H9 (cell line): Measurements from ENCODE around the gene IGFLR1. TPM values are rescaled to one million over a fixed set of nuclear protein-coding genes. Genes with fewer than 3 reads are reported as not detected.

Source experiments
- DNase-seq: peaks from one replicate; pipeline ENCODE4 v3.0.0-alpha.2; 2017
- H2AFZ ChIP-seq: one replicate; pipeline ENCODE4 v1.6.1; 2013; ENCODE audit warnings: mild to moderate bottlenecking, low read length, control low read depth, moderate library complexity
- H2AK5ac ChIP-seq: 2 replicates; pipeline ENCODE4 v1.6.1; 2013; ENCODE audit warnings: low read length, control low read depth, mixed read lengths; ENCODE audit not compliant: insufficient read length
- H2BK120ac ChIP-seq: one replicate; pipeline ENCODE4 v1.6.1; 2013; ENCODE audit warnings: low read depth, mild to moderate bottlenecking, low read length, control low read depth, inconsistent platforms; ENCODE audit not compliant: poor library complexity, severe bottlenecking
- H2BK12ac ChIP-seq: 2 replicates; pipeline ENCODE4 v1.6.1; 2013; ENCODE audit warnings: low read length, control low read depth, mixed read lengths, low read depth; ENCODE audit not compliant: insufficient read length
- H2BK15ac ChIP-seq: 2 replicates; pipeline ENCODE4 v1.6.1; 2013; ENCODE audit warnings: low read depth, low read length, control low read depth
- H2BK20ac ChIP-seq: one replicate; pipeline ENCODE4 v1.6.1; 2013; ENCODE audit warnings: low read depth, mild to moderate bottlenecking, low read length, control low read depth, inconsistent platforms; ENCODE audit not compliant: poor library complexity, severe bottlenecking
- H2BK5ac ChIP-seq: 2 replicates; pipeline ENCODE4 v1.6.1; 2013; ENCODE audit warnings: low read length, control low read depth, mixed read lengths; ENCODE audit not compliant: insufficient read length
- H3K14ac ChIP-seq: 2 replicates; pipeline ENCODE4 v1.6.1; 2013; ENCODE audit warnings: low read length, control low read depth; ENCODE audit not compliant: insufficient read depth
- H3K18ac ChIP-seq: 2 replicates; pipeline ENCODE4 v1.6.1; 2013; ENCODE audit warnings: low read depth, mild to moderate bottlenecking, mixed read lengths, low read length, control low read depth; ENCODE audit not compliant: insufficient read length
- H3K23ac ChIP-seq: 2 replicates; pipeline ENCODE4 v1.6.1; 2013; ENCODE audit warnings: low read length, control low read depth, mixed read lengths, low read depth; ENCODE audit not compliant: insufficient read length
- H3K23me2 ChIP-seq: 2 replicates; pipeline ENCODE4 v1.6.1; 2013; ENCODE audit warnings: low read depth, mild to moderate bottlenecking, mixed read lengths, low read length, control low read depth; ENCODE audit not compliant: insufficient read length, poor library complexity, severe bottlenecking
- H3K27ac ChIP-seq: 2 replicates; pipeline ENCODE4 v1.5.1; 2013; ENCODE audit warnings: low read length, control low read depth, mixed read lengths, low read depth; ENCODE audit not compliant: insufficient read length
- H3K27me3 ChIP-seq: 2 replicates; pipeline ENCODE4 v1.6.1; 2013; ENCODE audit warnings: low read length, control low read depth, inconsistent platforms; ENCODE audit not compliant: insufficient read depth
- H3K4ac ChIP-seq: 2 replicates; pipeline ENCODE4 v1.6.1; 2013; ENCODE audit warnings: low read depth, mild to moderate bottlenecking, control low read depth, inconsistent platforms, low read length, moderate library complexity
- H3K4me1 ChIP-seq: 2 replicates; pipeline ENCODE4 v1.6.1; 2013; ENCODE audit warnings: low read length, control low read depth, inconsistent platforms; ENCODE audit not compliant: insufficient read depth
- H3K4me2 ChIP-seq: 2 replicates; pipeline ENCODE4 v1.6.1; 2013; ENCODE audit warnings: low read length, control low read depth, mixed read lengths; ENCODE audit not compliant: insufficient read length, insufficient read depth
- H3K56ac ChIP-seq: 2 replicates; pipeline ENCODE4 v1.6.1; 2013; ENCODE audit warnings: low read depth, mild to moderate bottlenecking, mixed read lengths, low read length, control low read depth; ENCODE audit not compliant: insufficient read length
- H3K79me1 ChIP-seq: 2 replicates; pipeline ENCODE4 v1.6.1; 2013; ENCODE audit warnings: low read depth, mild to moderate bottlenecking, moderate library complexity, low read length, control low read depth, inconsistent platforms; ENCODE audit not compliant: insufficient read depth, poor library complexity, severe bottlenecking
- H3K79me2 ChIP-seq: 2 replicates; pipeline ENCODE4 v1.6.1; 2013; ENCODE audit warnings: low read length, control low read depth, inconsistent platforms; ENCODE audit not compliant: insufficient read depth
- H3K9ac ChIP-seq: 2 replicates; pipeline ENCODE4 v1.6.1; 2013; ENCODE audit warnings: low read length, control low read depth, mixed read lengths; ENCODE audit not compliant: insufficient read length; ENCODE audit errors: extremely low read depth
- H3K9me3 ChIP-seq: one replicate; pipeline ENCODE4 v1.6.1; 2013; ENCODE audit warnings: low read depth, low read length, inconsistent platforms; ENCODE audit not compliant: control insufficient read depth
- H3T11ph ChIP-seq: one replicate; pipeline ENCODE4 v1.6.1; 2013; ENCODE audit warnings: mild to moderate bottlenecking, low read length, control low read depth, inconsistent platforms
- H4K20me1 ChIP-seq: one replicate; pipeline ENCODE4 v1.6.1; 2013; ENCODE audit not compliant: control insufficient read depth, insufficient read length, insufficient read depth
- H4K5ac ChIP-seq: 2 replicates; pipeline ENCODE4 v1.6.1; 2013; ENCODE audit warnings: low read depth, mild to moderate bottlenecking, mixed read lengths, low read length, control low read depth; ENCODE audit not compliant: insufficient read length
- H4K8ac ChIP-seq: replicated peaks from 2 replicates; pipeline ENCODE4 v1.6.1; 2013; ENCODE audit warnings: low read length, control low read depth, mixed read lengths, low read depth; ENCODE audit not compliant: insufficient read length
- H4K91ac ChIP-seq: 2 replicates; pipeline ENCODE4 v1.6.1; 2013; ENCODE audit warnings: low read depth, mild to moderate bottlenecking, moderate library complexity, mixed read lengths, low read length, control low read depth; ENCODE audit not compliant: insufficient read length
- H3K27ac Mint-ChIP-seq, 3 experiments: 2 replicates in 2 of 3; 3 replicates in 1 of 3; pipeline ENCODE4 v1.8.0; 2020 to 2021; ENCODE audit warnings: mixed read lengths in 3 of 3, mild to moderate bottlenecking in 1 of 3, moderate library complexity in 1 of 3
- H3K27me3 Mint-ChIP-seq: 2 replicates; pipeline ENCODE4 v1.8.0; 2021; ENCODE audit warnings: low read depth, mild to moderate bottlenecking, moderate library complexity, mixed read lengths
- H3K36me3 Mint-ChIP-seq, 3 experiments: 2 replicates in 2 of 3; 3 replicates in 1 of 3; pipeline ENCODE4 v1.8.0; 2020 to 2021; ENCODE audit warnings: low read depth in 3 of 3, mixed read lengths in 3 of 3; ENCODE audit not compliant: insufficient read depth in 1 of 3
- H3K4me1 Mint-ChIP-seq, 2 experiments: 2 replicates each; pipeline ENCODE4 v1.8.0; 2020; ENCODE audit warnings: mixed read lengths in 2 of 2
- H3K4me3 Mint-ChIP-seq, 2 experiments: 2 replicates in 1 of 2; 3 replicates in 1 of 2; pipeline ENCODE4 v1.8.0; 2020 to 2021; ENCODE audit warnings: mild to moderate bottlenecking in 2 of 2, mixed read lengths in 2 of 2, moderate library complexity in 1 of 2
- H3K9me3 Mint-ChIP-seq, 2 experiments: 2 replicates in 1 of 2; 3 replicates in 1 of 2; pipeline ENCODE4 v1.8.0; 2020; ENCODE audit warnings: mild to moderate bottlenecking in 2 of 2, mixed read lengths in 2 of 2, moderate library complexity in 1 of 2
- WGBS: extraction: QIAGEN DNeasy Blood & Tissue Kit; methylation state at CpG from one replicate; pipeline ENCODE4 v1.1.7; 2013; ENCODE audit warnings: missing lambda C conversion rate, low lambda C conversion rate, mixed read lengths; ENCODE audit not compliant: insufficient read length; ENCODE audit errors: extremely low coverage; 5-methylcytosine and 5-hydroxymethylcytosine counted together
- total RNA-seq: library from RNA; stranded (reverse); gene quantifications from 2 replicates; pipeline ENCODE4 v1.2.1, GENCODE V29; 2021
- TF ChIP-seq, protein P1 (sequence below): fragments of 200-600 bp; sonication (generic); conservative IDR thresholded peaks from 3 replicates; pipeline ENCODE4 v1.8.0; 2021; ENCODE audit warnings: antibody characterized with exemption, mild to moderate bottlenecking

IGFLR1 gene
- total RNA-seq, 1 experiment from 2014 or later: 2.9 TPM

DNA sequence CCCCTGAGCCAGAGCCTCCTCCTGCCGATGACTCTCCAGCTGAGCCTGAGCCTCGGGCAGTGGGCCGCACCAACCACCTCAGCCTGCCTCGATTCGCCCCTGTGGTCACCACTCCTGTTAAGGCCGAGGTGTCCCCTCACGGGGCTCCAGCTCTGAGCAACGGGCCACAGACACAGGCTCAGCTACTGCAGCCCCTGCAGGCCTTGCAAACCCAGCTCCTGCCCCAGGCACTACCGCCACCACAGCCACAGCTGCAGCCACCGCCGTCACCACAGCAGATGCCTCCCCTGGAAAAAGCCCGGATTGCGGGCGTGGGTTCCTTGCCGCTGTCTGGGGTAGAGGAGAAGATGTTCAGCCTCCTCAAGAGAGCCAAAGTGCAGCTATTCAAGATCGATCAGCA lies 20.9 kb downstream of the IGFLR1 start:
- H3K4me3 Mint-ChIP-seq: no peak overlapping the region; a peak in 1 of 5 replicates
- Histone ChIP-seq H3K79me1 (no peaks in the 10 kb centered on the region), H3K9me3 (no peaks in the 10 kb centered on the region), H2BK20ac (no peak overlapping the region), H3K4me2 (no peak overlapping the region), H4K91ac (no peak overlapping the region), H3K23ac (no peak overlapping the region), H3K18ac (no peak overlapping the region), H2BK120ac (no peak overlapping the region), H2BK12ac (no peak overlapping the region), H3K27me3 (no peaks in the 10 kb centered on the region), H3K27ac (no peak overlapping the region), H4K8ac (no peak overlapping the region), H3K9ac (no peak overlapping the region), H2AFZ (no peak overlapping the region), H2BK15ac (no peak overlapping the region), H3K23me2 (peaks cover 7% of the 10 kb centered on the region), H4K5ac (no peak overlapping the region), H3T11ph (no peak overlapping the region), H3K4ac (no peak overlapping the region), H3K4me1 (no peaks in the 10 kb centered on the region), H2BK5ac (no peak overlapping the region), H3K14ac (no peak overlapping the region), H4K20me1 (peaks cover 6% of the 10 kb centered on the region), H3K79me2 (peaks cover 11% of the 10 kb centered on the region; the same call in 1 of the 2 replicates), H2AK5ac (no peak overlapping the region), H3K56ac (no peak overlapping the region)
- H3K4me1 Mint-ChIP-seq: peaks cover 9 to 10% of the 10 kb centered on the region in 2 experiments
- no peak for DNase-seq
- TF ChIP-seq, protein P1, sequence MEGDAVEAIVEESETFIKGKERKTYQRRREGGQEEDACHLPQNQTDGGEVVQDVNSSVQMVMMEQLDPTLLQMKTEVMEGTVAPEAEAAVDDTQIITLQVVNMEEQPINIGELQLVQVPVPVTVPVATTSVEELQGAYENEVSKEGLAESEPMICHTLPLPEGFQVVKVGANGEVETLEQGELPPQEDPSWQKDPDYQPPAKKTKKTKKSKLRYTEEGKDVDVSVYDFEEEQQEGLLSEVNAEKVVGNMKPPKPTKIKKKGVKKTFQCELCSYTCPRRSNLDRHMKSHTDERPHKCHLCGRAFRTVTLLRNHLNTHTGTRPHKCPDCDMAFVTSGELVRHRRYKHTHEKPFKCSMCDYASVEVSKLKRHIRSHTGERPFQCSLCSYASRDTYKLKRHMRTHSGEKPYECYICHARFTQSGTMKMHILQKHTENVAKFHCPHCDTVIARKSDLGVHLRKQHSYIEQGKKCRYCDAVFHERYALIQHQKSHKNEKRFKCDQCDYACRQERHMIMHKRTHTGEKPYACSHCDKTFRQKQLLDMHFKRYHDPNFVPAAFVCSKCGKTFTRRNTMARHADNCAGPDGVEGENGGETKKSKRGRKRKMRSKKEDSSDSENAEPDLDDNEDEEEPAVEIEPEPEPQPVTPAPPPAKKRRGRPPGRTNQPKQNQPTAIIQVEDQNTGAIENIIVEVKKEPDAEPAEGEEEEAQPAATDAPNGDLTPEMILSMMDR: no peak
- peaks cover 38 to 62% (median 61%) of the 10 kb centered on the region in 3 experiments; a peak in 6 of 7 replicates for H3K36me3 Mint-ChIP-seq
- H3K27ac Mint-ChIP-seq: no peak overlapping the region
- no peaks in the 10 kb centered on the region; the same call in 1 of the 2 replicates for H3K27me3 Mint-ChIP-seq
- WGBS: no CpG with 5 or more reads among the region's 16 CpGs
- no peaks in the 10 kb centered on the region; a peak in 1 of 5 replicates for H3K9me3 Mint-ChIP-seq
